ENCODE data around the gene NR2C1. TPM values are rescaled to one million over a fixed set of nuclear protein-coding genes. Genes with fewer than 3 reads are reported as not detected.

Gene NR2C1
- polyA plus RNA-seq, 3 donors = 2.2 to 24.7 (median 6.0) TPM

DNA sequence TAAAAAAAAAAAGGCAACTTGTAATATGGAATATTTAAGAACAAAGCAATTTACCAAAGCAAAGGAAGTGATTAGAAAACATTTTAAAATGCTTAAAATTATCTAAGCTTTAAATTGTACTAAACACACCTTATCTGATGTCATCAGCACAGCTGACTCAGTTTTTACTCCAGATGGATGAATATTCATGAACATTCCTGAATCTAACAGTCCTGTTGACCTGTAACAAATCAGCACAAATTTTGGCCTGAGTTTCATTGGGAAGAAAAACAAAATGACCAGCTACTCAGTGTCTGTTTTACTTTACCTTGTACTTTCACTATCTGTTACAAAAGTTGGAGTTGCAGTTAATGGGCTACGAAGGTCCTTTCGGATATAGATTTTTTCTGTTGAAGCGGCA lies 16.0 kb downstream of the NR2C1 start:
- Histone ChIP-seq H2AFZ (ENCODE audit: insufficient read depth, low read depth, low read length, poor library complexity, severe bottlenecking) (no peak overlapping the region), H3K79me2 (ENCODE audit: insufficient read depth, low read length) (no peaks in the 10 kb centered on the region), H3K27ac (ENCODE audit: low read depth in 1 of 2, low read length in 2 of 2) (no peak overlapping the region), H3K4me1 (ENCODE audit: control insufficient read depth in 1 of 2, insufficient read depth in 2 of 2, low read length in 2 of 2) (no peaks in the 10 kb centered on the region), H3K9me3 (replicated peaks in 1 of 2; ENCODE audit: control insufficient read depth in 1 of 2, insufficient read depth in 1 of 2, low read length in 2 of 2) (no peaks in the 10 kb centered on the region), H4K20me1 (ENCODE audit: insufficient read depth, low read length) (no peaks in the 10 kb centered on the region), H3K9ac (ENCODE audit: insufficient read depth, low read length, poor library complexity, severe bottlenecking) (no peak overlapping the region), H3K36me3 (replicated peaks in 1 of 2; ENCODE audit: control insufficient read depth in 1 of 2, insufficient read depth in 2 of 2, low read length in 2 of 2) (peaks cover 80 to 96% of the 10 kb centered on the region in 2 donors), H3K4me3 (replicated peaks in 1 of 3; ENCODE audit: low read depth in 2 of 3, low read length in 3 of 3) (no peak overlapping the region), H3K4me2 (replicated peaks; ENCODE audit: extremely low read depth, low read length, poor library complexity, severe bottlenecking) (no peak overlapping the region), H3K27me3 (ENCODE audit: control insufficient read depth in 2 of 2, insufficient read depth in 2 of 2, low read length in 2 of 2) (no peaks in the 10 kb centered on the region)
- H3K4me3 Mint-ChIP-seq = no peak overlapping the region
- H3K27ac Mint-ChIP-seq = no peak overlapping the region
- TF ChIP-seq, protein P1, sequence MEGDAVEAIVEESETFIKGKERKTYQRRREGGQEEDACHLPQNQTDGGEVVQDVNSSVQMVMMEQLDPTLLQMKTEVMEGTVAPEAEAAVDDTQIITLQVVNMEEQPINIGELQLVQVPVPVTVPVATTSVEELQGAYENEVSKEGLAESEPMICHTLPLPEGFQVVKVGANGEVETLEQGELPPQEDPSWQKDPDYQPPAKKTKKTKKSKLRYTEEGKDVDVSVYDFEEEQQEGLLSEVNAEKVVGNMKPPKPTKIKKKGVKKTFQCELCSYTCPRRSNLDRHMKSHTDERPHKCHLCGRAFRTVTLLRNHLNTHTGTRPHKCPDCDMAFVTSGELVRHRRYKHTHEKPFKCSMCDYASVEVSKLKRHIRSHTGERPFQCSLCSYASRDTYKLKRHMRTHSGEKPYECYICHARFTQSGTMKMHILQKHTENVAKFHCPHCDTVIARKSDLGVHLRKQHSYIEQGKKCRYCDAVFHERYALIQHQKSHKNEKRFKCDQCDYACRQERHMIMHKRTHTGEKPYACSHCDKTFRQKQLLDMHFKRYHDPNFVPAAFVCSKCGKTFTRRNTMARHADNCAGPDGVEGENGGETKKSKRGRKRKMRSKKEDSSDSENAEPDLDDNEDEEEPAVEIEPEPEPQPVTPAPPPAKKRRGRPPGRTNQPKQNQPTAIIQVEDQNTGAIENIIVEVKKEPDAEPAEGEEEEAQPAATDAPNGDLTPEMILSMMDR (IDR thresholded peaks at IDR 0.05) = no peak
- no CpG with 5 or more reads among the region's 3 CpGs for WGBS (ENCODE audit: insufficient coverage)
- H3K36me3 Mint-ChIP-seq = peaks cover 49 to 86% of the 10 kb centered on the region in 2 donors
- H3K27me3 Mint-ChIP-seq (ENCODE audit: low read depth in 3 of 3) = peaks cover 0 to 1% (median 1%) of the 10 kb centered on the region in 3 donors
- no peaks in the 10 kb centered on the region for H3K4me1 Mint-ChIP-seq
- intact Hi-C loops (cut with micrococcal nuclease) = no loop called here
- H3K9me3 Mint-ChIP-seq = peaks cover 0 to 1% (median 0%) of the 10 kb centered on the region in 7 donors
- no peak for DNase-seq

DNA sequence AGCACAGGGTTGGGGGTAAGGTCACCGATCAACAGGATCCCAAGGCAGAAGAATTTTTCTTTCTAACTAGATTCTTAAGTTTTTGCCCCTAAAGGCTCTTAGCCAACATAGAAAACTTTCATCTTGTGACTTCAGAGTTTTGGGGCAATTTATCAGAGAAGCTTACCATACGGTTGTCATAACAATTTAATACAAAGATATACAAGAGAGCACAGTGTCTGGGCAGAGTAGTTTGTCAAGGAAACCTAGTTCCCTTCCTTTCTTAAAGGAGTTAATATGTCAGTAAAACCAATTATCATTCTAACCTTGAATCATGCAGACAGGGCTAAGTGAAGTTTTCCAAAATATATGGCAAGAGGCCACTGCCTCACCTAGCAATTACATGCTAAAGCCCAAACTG lies 18.4 kb downstream of the NR2C1 start:
- Mint-ChIP-seq H3K27ac (no peak overlapping the region), H3K9me3 (peaks cover 0 to 3% (median 0%) of the 10 kb centered on the region in 7 donors), H3K4me3 (no peak overlapping the region), H3K4me1 (no peaks in the 10 kb centered on the region), H3K36me3 (peaks cover 52 to 83% of the 10 kb centered on the region in 2 donors), H3K27me3 (ENCODE audit: low read depth in 3 of 3) (peaks cover 0 to 1% (median 1%) of the 10 kb centered on the region in 3 donors)
- no peaks in the 10 kb centered on the region for H3K9me3 ChIP-seq (replicated peaks in 1 of 2; ENCODE audit: control insufficient read depth in 1 of 2, insufficient read depth in 1 of 2, low read length in 2 of 2)
- H3K4me1 ChIP-seq (ENCODE audit: control insufficient read depth in 1 of 2, insufficient read depth in 2 of 2, low read length in 2 of 2) = no peaks in the 10 kb centered on the region
- H3K27me3 ChIP-seq (ENCODE audit: control insufficient read depth in 2 of 2, insufficient read depth in 2 of 2, low read length in 2 of 2) = no peaks in the 10 kb centered on the region
- no peak overlapping the region for H3K27ac ChIP-seq (ENCODE audit: low read depth in 1 of 2, low read length in 2 of 2)
- no peaks in the 10 kb centered on the region for H4K20me1 ChIP-seq (ENCODE audit: insufficient read depth, low read length)
- H3K9ac ChIP-seq (ENCODE audit: insufficient read depth, low read length, poor library complexity, severe bottlenecking) = no peak overlapping the region
- H3K36me3 ChIP-seq (replicated peaks in 1 of 2; ENCODE audit: control insufficient read depth in 1 of 2, insufficient read depth in 2 of 2, low read length in 2 of 2) = peaks cover 69 to 96% of the 10 kb centered on the region in 2 donors
- no peak overlapping the region for H3K4me3 ChIP-seq (replicated peaks in 1 of 3; ENCODE audit: low read depth in 2 of 3, low read length in 3 of 3)
- DNase-seq = no peak
- WGBS (ENCODE audit: insufficient coverage) = no CpG with 5 or more reads among the region's 2 CpGs
- no peak overlapping the region for H2AFZ ChIP-seq (ENCODE audit: insufficient read depth, low read depth, low read length, poor library complexity, severe bottlenecking)
- H3K79me2 ChIP-seq (ENCODE audit: insufficient read depth, low read length) = no peaks in the 10 kb centered on the region
- H3K4me2 ChIP-seq (replicated peaks; ENCODE audit: extremely low read depth, low read length, poor library complexity, severe bottlenecking) = no peak overlapping the region
- TF ChIP-seq, protein P1 (IDR thresholded peaks at IDR 0.05) = no peak
- intact Hi-C loops (cut with micrococcal nuclease) = no loop called here

Measured in CD14-positive monocyte (primary cell).